ENCODE data around the gene LEKR1. TPM values are rescaled to one million over a fixed set of nuclear protein-coding genes. Genes with fewer than 3 reads are reported as not detected.
A peak's percentile ranks its signal among the peaks of the same experiment; 100 is the strongest.

The LEKR1 gene
- total RNA-seq, 1 experiment from 2014 or later, result 1.3 TPM

GRCh38 chr3:156802821-156803606 lies 23.1 kb upstream of the LEKR1 start:
- Mint-ChIP-seq H3K4me1 (ENCODE audit: insufficient read depth, unreplicated experiment) (peaks cover 4% of the 10 kb centered on the region), H3K9me3 (ENCODE audit: unreplicated experiment) (peaks cover 23% of the 10 kb centered on the region), H3K4me3 (ENCODE audit: unreplicated experiment) (no peak overlapping the region), H3K27me3 (ENCODE audit: insufficient read depth, unreplicated experiment) (no peaks in the 10 kb centered on the region), H3K36me3 (ENCODE audit: insufficient read depth, unreplicated experiment) (peaks cover 7% of the 10 kb centered on the region), H3K27ac (ENCODE audit: low read depth, unreplicated experiment) (no peak overlapping the region)
- intact Hi-C loops (cut with micrococcal nuclease), result no loop called here
- DNase-seq (ENCODE audit: unreplicated experiment), result no peak
- CTCF ChIA-PET, result interaction anchor here (0.5 to 0.6 kb wide), 3 partner anchors 124 to 517 kb away, joined by 3 to 4 read pairs (median 4); no protein-coding TSS in a partner anchor
- BruUV-seq (replicated peaks), result no TSS peak
- POLR2A ChIA-PET, result interaction anchor here (0.6 to 2.9 kb wide), 5 partner anchors 10 to 331 kb away, joined by 3 to 10 read pairs (median 3); no protein-coding TSS in a partner anchor
- TF ChIP-seq CTCF (IDR thresholded peaks at IDR 0.05; ENCODE audit: unreplicated experiment), result no peak

DNA sequence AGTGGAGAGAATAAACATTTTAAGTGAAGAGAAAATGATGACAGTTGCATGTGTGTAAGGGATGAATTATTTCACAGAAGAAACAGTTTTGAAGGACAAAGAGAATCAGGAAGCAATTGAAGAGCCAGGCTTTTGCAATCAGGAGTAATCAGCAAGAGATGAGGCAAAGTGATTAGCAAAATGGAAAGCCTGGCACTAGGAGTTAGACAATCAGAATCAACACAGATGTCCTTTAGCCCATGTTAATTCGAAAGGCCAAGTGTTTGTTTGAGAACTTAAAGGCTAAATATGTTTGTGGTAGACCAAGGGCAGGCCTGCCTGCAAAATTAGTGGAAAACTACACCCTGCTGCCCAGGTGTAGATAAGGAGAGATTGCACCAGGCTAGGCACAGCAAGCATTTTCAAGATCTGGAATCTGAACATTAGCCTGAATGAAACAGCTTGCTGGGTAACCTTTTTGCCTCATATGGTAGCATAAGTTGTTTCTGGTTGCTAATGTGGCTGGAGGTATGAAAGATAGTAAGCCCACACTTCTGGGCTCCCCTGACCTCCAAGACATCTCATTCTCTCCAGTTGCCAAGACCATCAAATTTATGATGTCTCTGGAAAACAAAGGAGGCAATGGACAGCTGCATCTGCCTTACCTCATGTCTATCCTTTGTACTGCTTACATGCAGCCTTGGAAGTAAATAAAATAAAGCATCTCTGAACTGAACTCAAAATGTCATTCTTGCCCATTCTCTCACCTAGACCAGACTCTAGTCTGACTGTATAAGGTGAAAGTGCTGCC lies 22.0 kb upstream of the LEKR1 start:
- H3K4me3 Mint-ChIP-seq (ENCODE audit: unreplicated experiment), result no peak overlapping the region
- peaks cover 23% of the 10 kb centered on the region for H3K9me3 Mint-ChIP-seq (ENCODE audit: unreplicated experiment)
- H3K36me3 Mint-ChIP-seq (ENCODE audit: insufficient read depth, unreplicated experiment), result peaks cover 7% of the 10 kb centered on the region
- intact Hi-C loops (cut with micrococcal nuclease), result no loop called here
- BruUV-seq (replicated peaks), result no TSS peak
- ChIA-PET POLR2A (interaction anchor here (0.7 to 2.9 kb wide), 3 partner anchors 8 to 330 kb away, joined by 3 to 10 read pairs (median 3); no protein-coding TSS in a partner anchor), CTCF (interaction anchor here (0.6 kb wide), 1 partner anchor 333 kb away, joined by 4 read pairs; no protein-coding TSS in a partner anchor)
- peaks cover 8% of the 10 kb centered on the region for H3K4me1 Mint-ChIP-seq (ENCODE audit: insufficient read depth, unreplicated experiment)
- TF ChIP-seq CTCF (IDR thresholded peaks at IDR 0.05; ENCODE audit: unreplicated experiment), result no peak
- H3K27me3 Mint-ChIP-seq (ENCODE audit: insufficient read depth, unreplicated experiment), result no peaks in the 10 kb centered on the region
- DNase-seq (ENCODE audit: unreplicated experiment), result no peak
- H3K27ac Mint-ChIP-seq (ENCODE audit: low read depth, unreplicated experiment), result no peak overlapping the region

DNA sequence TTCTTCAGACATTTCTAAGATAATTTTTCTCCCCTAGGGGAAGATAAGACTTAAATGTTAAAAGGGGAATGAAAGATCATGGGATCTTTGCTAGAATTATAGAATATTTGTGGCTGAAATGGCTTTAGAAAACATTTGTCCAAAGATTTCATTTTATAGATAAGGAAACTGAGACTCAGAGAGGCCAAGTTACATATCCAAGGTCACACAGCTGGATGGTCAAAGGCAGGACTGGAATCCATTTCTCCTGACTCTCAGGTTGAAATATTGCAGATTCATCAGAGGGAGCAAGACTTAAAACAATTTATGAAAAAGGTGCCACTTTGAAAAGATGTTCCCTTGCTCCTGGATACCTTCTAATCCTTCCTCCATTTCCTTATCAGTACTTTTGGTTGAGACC lies 19.5 kb upstream of the LEKR1 start:
- Mint-ChIP-seq H3K9me3 (ENCODE audit: unreplicated experiment) (peaks cover 7% of the 10 kb centered on the region), H3K36me3 (ENCODE audit: insufficient read depth, unreplicated experiment) (peaks cover 2% of the 10 kb centered on the region), H3K27ac (ENCODE audit: low read depth, unreplicated experiment) (no peak overlapping the region), H3K27me3 (ENCODE audit: insufficient read depth, unreplicated experiment) (no peaks in the 10 kb centered on the region), H3K4me3 (ENCODE audit: unreplicated experiment) (no peak overlapping the region), H3K4me1 (ENCODE audit: insufficient read depth, unreplicated experiment) (peaks cover 8% of the 10 kb centered on the region)
- no peak for TF ChIP-seq CTCF (IDR thresholded peaks at IDR 0.05; ENCODE audit: unreplicated experiment)
- intact Hi-C loops (cut with micrococcal nuclease), result no loop called here
- no peak for DNase-seq (ENCODE audit: unreplicated experiment)
- POLR2A ChIA-PET, result interaction anchor here (0.6 to 1.5 kb wide), 4 partner anchors 11 to 122 kb away, joined by 3 to 5 read pairs (median 4); no protein-coding TSS in a partner anchor
- BruUV-seq (replicated peaks), result no TSS peak
- CTCF ChIA-PET, result interaction anchor here (0.5 to 1.0 kb wide), 4 partner anchors 9 to 74 kb away, joined by 3 read pairs; no protein-coding TSS in a partner anchor

- intact Hi-C loops (cut with micrococcal nuclease), result no loop called here
- Mint-ChIP-seq H3K9me3 (ENCODE audit: unreplicated experiment) (peaks cover 7% of the 10 kb centered on the region), H3K27ac (ENCODE audit: low read depth, unreplicated experiment) (peak overlapping the region; percentile 84), H3K4me1 (ENCODE audit: insufficient read depth, unreplicated experiment) (peaks cover 14% of the 10 kb centered on the region), H3K27me3 (ENCODE audit: insufficient read depth, unreplicated experiment) (no peaks in the 10 kb centered on the region), H3K4me3 (ENCODE audit: unreplicated experiment) (no peak overlapping the region), H3K36me3 (ENCODE audit: insufficient read depth, unreplicated experiment) (no peaks in the 10 kb centered on the region)
- no TSS peak for BruUV-seq (replicated peaks)
- CTCF ChIA-PET, result interaction anchor here (0.6 kb wide), 1 partner anchor 179 kb away, joined by 3 read pairs; no protein-coding TSS in a partner anchor
- TF ChIP-seq CTCF (IDR thresholded peaks at IDR 0.05; ENCODE audit: unreplicated experiment), result no peak
- POLR2A ChIA-PET, result interaction anchor here (0.6 to 1.5 kb wide), 9 partner anchors 10 to 253 kb away, joined by 3 to 6 read pairs (median 3); partner anchors contain the start of genes SSR3 and TIPARP
- no peak for DNase-seq (ENCODE audit: unreplicated experiment)
Observed at GRCh38 chr3:156808025-156808424, 18.1 kb upstream of the LEKR1 start.
